ENCODE data around the gene RPS19. TPM values are rescaled to one million over a fixed set of nuclear protein-coding genes. Genes with fewer than 3 reads are reported as not detected.

RPS19 gene
- total and polyA plus RNA-seq, 4 donors: 1,039 to 4,419 (median 1,839) TPM

- TF ChIP-seq, protein P1, sequence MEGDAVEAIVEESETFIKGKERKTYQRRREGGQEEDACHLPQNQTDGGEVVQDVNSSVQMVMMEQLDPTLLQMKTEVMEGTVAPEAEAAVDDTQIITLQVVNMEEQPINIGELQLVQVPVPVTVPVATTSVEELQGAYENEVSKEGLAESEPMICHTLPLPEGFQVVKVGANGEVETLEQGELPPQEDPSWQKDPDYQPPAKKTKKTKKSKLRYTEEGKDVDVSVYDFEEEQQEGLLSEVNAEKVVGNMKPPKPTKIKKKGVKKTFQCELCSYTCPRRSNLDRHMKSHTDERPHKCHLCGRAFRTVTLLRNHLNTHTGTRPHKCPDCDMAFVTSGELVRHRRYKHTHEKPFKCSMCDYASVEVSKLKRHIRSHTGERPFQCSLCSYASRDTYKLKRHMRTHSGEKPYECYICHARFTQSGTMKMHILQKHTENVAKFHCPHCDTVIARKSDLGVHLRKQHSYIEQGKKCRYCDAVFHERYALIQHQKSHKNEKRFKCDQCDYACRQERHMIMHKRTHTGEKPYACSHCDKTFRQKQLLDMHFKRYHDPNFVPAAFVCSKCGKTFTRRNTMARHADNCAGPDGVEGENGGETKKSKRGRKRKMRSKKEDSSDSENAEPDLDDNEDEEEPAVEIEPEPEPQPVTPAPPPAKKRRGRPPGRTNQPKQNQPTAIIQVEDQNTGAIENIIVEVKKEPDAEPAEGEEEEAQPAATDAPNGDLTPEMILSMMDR (IDR thresholded peaks at IDR 0.05; ENCODE audit: control extremely low read depth, extremely low read depth): no peak
- DNase-seq: no peak
- Histone ChIP-seq H3K4me3 (no peak within 1 kb of the TSS), H3K27ac (ENCODE audit: low read depth in 1 of 2, low read length in 1 of 2) (peak within 1 kb of the TSS in 1 of 2 donors; percentile 26), H3K9me3 (ENCODE audit: control insufficient read depth in 4 of 4, insufficient read depth in 3 of 4, low read length in 3 of 4) (no peaks in the 10 kb centered on the region), H3K4me1 (ENCODE audit: control insufficient read depth in 5 of 5, insufficient read depth in 5 of 5, low read length in 5 of 5) (no peaks in the 10 kb centered on the region), H3K36me3 (ENCODE audit: control insufficient read depth in 4 of 4, insufficient read depth in 4 of 4, low read length in 4 of 4) (no peaks in the 10 kb centered on the region), H3K27me3 (ENCODE audit: control insufficient read depth in 3 of 3, insufficient read depth in 3 of 3, low read length in 2 of 3) (peaks cover 0 to 3% (median 0%) of the 10 kb centered on the region in 3 donors), H3K9ac (ENCODE audit: insufficient read depth in 1 of 2, low read length in 2 of 2) (no peak within 1 kb of the TSS)
- no peak for ATAC-seq (ENCODE audit: insufficient read depth, low FRiP score)
- WGBS, 2 donors: 24 to 59% methylated on average over 9 of the region's 9 CpGs
These were observed 17.1 kb downstream of the RPS19 start, which contains the start of gene CD79A for GRCh38 chr19:41876847-41877832. CD79A (plus strand) TSS chr19:41877279; CDS start chr19:41877305, 26 bp downstream.

DNA sequence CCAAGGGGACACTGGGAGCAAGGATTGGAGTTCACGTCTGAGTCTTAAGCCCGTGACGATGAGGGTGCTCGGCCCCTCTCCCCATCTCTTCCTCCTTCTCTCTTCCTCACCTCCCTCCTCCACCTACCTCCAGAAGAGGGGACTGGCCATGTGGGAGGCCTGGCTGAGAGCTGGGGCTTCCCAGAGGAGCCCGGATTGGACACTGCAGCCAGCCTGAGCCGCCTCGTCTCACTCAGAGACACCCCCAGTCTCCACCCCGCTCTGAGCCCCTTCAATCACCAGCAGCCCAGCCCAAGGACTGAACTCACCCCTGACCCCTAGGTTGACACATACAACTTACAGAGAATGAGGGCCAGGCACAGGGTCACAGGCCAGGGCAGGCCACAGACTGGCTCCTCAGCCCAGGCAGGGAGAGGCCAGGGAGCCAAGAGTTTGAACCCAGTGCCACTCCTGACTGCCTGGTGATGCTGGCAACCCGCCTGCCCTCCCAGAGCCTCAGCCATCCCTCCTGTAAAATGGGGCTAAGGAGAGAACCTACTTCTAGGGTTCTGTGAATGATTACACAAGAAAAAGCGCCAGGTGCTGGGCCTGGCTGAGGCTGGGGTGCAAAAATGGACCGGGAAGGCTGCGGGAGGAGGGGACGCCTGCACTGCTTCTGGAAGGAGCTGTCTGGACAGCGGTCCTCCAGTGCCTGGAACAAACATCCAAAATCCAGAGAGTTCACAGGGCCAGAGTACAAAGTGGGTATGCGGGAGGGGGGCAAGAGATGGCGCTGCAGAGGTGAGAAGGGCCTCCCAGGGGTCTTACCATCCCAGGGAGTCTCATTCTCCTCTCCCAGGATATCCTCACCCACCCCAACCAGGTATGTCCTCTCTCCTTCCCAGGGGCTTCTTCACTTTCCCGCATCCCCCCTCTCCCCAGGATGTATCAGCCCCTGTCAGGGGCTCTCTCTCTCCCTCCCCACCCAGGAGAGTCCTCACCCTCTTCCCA lies 18.2 kb downstream of the RPS19 start:
- Histone ChIP-seq H3K27me3 (ENCODE audit: control insufficient read depth in 3 of 3, insufficient read depth in 3 of 3, low read length in 2 of 3) (peaks cover 0 to 3% (median 0%) of the 10 kb centered on the region in 3 donors), H3K9me3 (ENCODE audit: control insufficient read depth in 4 of 4, insufficient read depth in 3 of 4, low read length in 3 of 4) (no peaks in the 10 kb centered on the region), H3K27ac (ENCODE audit: low read depth in 1 of 2, low read length in 1 of 2) (no peak overlapping the region), H3K4me3 (no peak overlapping the region), H3K9ac (ENCODE audit: insufficient read depth in 1 of 2, low read length in 2 of 2) (no peak overlapping the region), H3K4me1 (ENCODE audit: control insufficient read depth in 5 of 5, insufficient read depth in 5 of 5, low read length in 5 of 5) (peaks cover 0 to 5% (median 0%) of the 10 kb centered on the region in 5 donors), H3K36me3 (ENCODE audit: control insufficient read depth in 4 of 4, insufficient read depth in 4 of 4, low read length in 4 of 4) (no peaks in the 10 kb centered on the region)
- TF ChIP-seq, protein P1 (IDR thresholded peaks at IDR 0.05; ENCODE audit: control extremely low read depth, extremely low read depth): no peak
- DNase-seq (no peak), ATAC-seq (ENCODE audit: insufficient read depth, low FRiP score) (no peak)
- 61 to 73% methylated on average over 17 of the region's 17 CpGs for WGBS, 2 donors

GRCh38 chr19:41879080-41879479 lies 19.0 kb downstream of the RPS19 start:
- Histone ChIP-seq H3K9ac (ENCODE audit: insufficient read depth in 1 of 2, low read length in 2 of 2) (no peak overlapping the region), H3K4me1 (ENCODE audit: control insufficient read depth in 5 of 5, insufficient read depth in 5 of 5, low read length in 5 of 5) (peaks cover 0 to 11% (median 0%) of the 10 kb centered on the region in 5 donors), H3K4me3 (no peak overlapping the region), H3K9me3 (ENCODE audit: control insufficient read depth in 4 of 4, insufficient read depth in 3 of 4, low read length in 3 of 4) (no peaks in the 10 kb centered on the region), H3K27ac (ENCODE audit: low read depth in 1 of 2, low read length in 1 of 2) (no peak overlapping the region), H3K36me3 (ENCODE audit: control insufficient read depth in 4 of 4, insufficient read depth in 4 of 4, low read length in 4 of 4) (no peaks in the 10 kb centered on the region), H3K27me3 (ENCODE audit: control insufficient read depth in 3 of 3, insufficient read depth in 3 of 3, low read length in 2 of 3) (peaks cover 0 to 3% (median 0%) of the 10 kb centered on the region in 3 donors)
- WGBS, 2 donors: 91 to 93% methylated on average over 21 of the region's 21 CpGs
- ATAC-seq (ENCODE audit: insufficient read depth, low FRiP score) (no peak), DNase-seq (no peak)
- TF ChIP-seq, protein P1 (IDR thresholded peaks at IDR 0.05; ENCODE audit: control extremely low read depth, extremely low read depth): no peak

All from lung (tissue), 12 donors.